SU-DHL-6 (cell line): ENCODE measurements around the gene MOB1A.

Experiments used
- H2AFZ ChIP-seq: fragments of 200-600 bp; sonication (generic); 2 replicates; pipeline ENCODE4 v1.6.1; 2014; ENCODE audit warnings: low read depth, mild to moderate bottlenecking, moderate library complexity, mixed read lengths, antibody characterized with exemption, low read length; ENCODE audit not compliant: severe bottlenecking
- H3F3A ChIP-seq: fragments of 200-600 bp; shearing (Covaris generic); 2 replicates; pipeline ENCODE4 v1.6.0; 2016; ENCODE audit warnings: antibody characterized with exemption, mild to moderate bottlenecking; ENCODE audit not compliant: insufficient read depth
- H3K27ac ChIP-seq: fragments of 200-600 bp; sonication (generic); 2 replicates; pipeline ENCODE4 v1.5.1; 2016; ENCODE audit warnings: low read depth, mild to moderate bottlenecking, low read length, moderate library complexity, mixed read lengths
- H3K27me3 ChIP-seq: fragments of 200-600 bp; sonication (generic), shearing (Covaris generic); 2 replicates; pipeline ENCODE4 v1.6.0; 2014; ENCODE audit warnings: mild to moderate bottlenecking, low read length
- H3K36me3 ChIP-seq: fragments of 200-600 bp; sonication (generic); 2 replicates; pipeline ENCODE4 v1.6.1; 2014; ENCODE audit warnings: mild to moderate bottlenecking, low read length, mixed read lengths
- H3K4me2 ChIP-seq: fragments of 300-600, 200-600 bp; shearing (Covaris generic), sonication (generic); 2 replicates; pipeline ENCODE4 v1.6.0; 2014; ENCODE audit warnings: low read length, low read depth, mild to moderate bottlenecking; ENCODE audit not compliant: poor library complexity, severe bottlenecking
- H3K4me3 ChIP-seq: fragments of 200-600 bp; sonication (generic); 2 replicates; pipeline ENCODE4 v1.5.1; 2014; ENCODE audit warnings: antibody characterized with exemption, low read length, mild to moderate bottlenecking, mixed read lengths; ENCODE audit not compliant: insufficient read depth, poor library complexity, severe bottlenecking
- H3K79me2 ChIP-seq: fragments of 200-600 bp; sonication (generic); 2 replicates; pipeline ENCODE4 v1.6.1; 2014; ENCODE audit warnings: mild to moderate bottlenecking, low read length, moderate library complexity; ENCODE audit not compliant: insufficient read depth
- H3K9ac ChIP-seq: fragments of 200-600 bp; sonication (generic); 2 replicates; pipeline ENCODE4 v1.7.0; 2014; ENCODE audit warnings: mild to moderate bottlenecking, low read length
- H3K9me2 ChIP-seq: fragments of 200-600 bp; sonication (generic); replicated peaks from 2 replicates; pipeline ENCODE4 v1.6.1; 2014; ENCODE audit warnings: low read length; ENCODE audit not compliant: insufficient read depth
- H3K9me3 ChIP-seq: fragments of 200-600 bp; sonication (generic); 2 replicates; pipeline ENCODE4 v1.6.1; 2014; ENCODE audit warnings: low read length, mixed read lengths; ENCODE audit not compliant: insufficient read depth
- H4K20me1 ChIP-seq: fragments of 200-600 bp; sonication (generic); 2 replicates; pipeline ENCODE4 v1.6.1; 2014; ENCODE audit warnings: low read depth, mild to moderate bottlenecking, antibody characterized with exemption, low read length, moderate library complexity, mixed read lengths
- EZH2phosphoT487 ChIP-seq: fragments of 200-600 bp; sonication (generic), shearing (Covaris generic); conservative IDR thresholded peaks from 2 replicates; pipeline ENCODE4 v1.6.1; 2018; ENCODE audit warnings: mild to moderate bottlenecking, antibody characterized with exemption, low read length, moderate library complexity, mixed read lengths
- TF ChIP-seq, protein P1 (sequence below): fragments of 200-600 bp; sonication (generic); IDR thresholded peaks from one replicate; pipeline ENCODE4 v1.5.1; 2017; ENCODE audit warnings: antibody characterized with exemption, mild to moderate bottlenecking, low read length, moderate library complexity; ENCODE audit not compliant: insufficient read depth, poor library complexity, severe bottlenecking

Gene MOB1A

DNA sequence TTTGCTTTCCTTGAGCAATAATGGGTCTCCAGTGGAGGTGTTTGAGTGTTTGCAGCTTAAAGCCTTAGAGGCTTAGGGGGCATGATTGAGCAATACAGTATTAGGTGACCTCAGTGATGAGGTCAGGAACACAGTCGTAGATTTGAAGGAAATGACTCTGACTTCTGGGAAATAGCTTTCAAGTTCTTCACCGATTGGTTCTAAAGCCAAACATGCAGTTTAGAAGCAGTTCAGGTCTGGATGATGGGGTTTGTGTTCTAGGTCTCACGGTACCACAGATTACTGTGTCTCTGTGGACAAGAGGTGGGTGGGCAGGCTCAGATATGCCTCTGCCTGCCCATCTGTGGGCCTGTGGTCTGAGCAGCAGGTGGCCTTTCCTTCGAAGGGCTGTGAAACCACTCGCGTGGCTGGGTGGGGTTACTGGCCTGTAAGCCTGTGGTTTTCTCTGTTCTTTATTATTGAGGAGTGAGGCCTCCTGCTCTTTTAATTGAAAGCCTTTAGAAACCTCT is 27.6 kb upstream of the MOB1A start:
- Histone ChIP-seq H3K79me2 (peaks cover 72% of the 10 kb centered on the region), H3K4me2 (no peak overlapping the region), H3K4me3 (no peak overlapping the region), H3K27ac (no peak overlapping the region), H2AFZ (no peak overlapping the region), H4K20me1 (peaks cover 16% of the 10 kb centered on the region; the same call in 1 of the 2 replicates), H3K9ac (no peak overlapping the region), H3K9me2 (no peaks in the 10 kb centered on the region), H3K9me3 (no peaks in the 10 kb centered on the region), H3K36me3 (peaks cover 32% of the 10 kb centered on the region), H3F3A (peaks cover 6% of the 10 kb centered on the region; the same call in 1 of the 2 replicates), H3K27me3 (no peaks in the 10 kb centered on the region)
- TF ChIP-seq EZH2phosphoT487 = no peak
- TF ChIP-seq, protein P1, sequence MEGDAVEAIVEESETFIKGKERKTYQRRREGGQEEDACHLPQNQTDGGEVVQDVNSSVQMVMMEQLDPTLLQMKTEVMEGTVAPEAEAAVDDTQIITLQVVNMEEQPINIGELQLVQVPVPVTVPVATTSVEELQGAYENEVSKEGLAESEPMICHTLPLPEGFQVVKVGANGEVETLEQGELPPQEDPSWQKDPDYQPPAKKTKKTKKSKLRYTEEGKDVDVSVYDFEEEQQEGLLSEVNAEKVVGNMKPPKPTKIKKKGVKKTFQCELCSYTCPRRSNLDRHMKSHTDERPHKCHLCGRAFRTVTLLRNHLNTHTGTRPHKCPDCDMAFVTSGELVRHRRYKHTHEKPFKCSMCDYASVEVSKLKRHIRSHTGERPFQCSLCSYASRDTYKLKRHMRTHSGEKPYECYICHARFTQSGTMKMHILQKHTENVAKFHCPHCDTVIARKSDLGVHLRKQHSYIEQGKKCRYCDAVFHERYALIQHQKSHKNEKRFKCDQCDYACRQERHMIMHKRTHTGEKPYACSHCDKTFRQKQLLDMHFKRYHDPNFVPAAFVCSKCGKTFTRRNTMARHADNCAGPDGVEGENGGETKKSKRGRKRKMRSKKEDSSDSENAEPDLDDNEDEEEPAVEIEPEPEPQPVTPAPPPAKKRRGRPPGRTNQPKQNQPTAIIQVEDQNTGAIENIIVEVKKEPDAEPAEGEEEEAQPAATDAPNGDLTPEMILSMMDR = no peak

DNA sequence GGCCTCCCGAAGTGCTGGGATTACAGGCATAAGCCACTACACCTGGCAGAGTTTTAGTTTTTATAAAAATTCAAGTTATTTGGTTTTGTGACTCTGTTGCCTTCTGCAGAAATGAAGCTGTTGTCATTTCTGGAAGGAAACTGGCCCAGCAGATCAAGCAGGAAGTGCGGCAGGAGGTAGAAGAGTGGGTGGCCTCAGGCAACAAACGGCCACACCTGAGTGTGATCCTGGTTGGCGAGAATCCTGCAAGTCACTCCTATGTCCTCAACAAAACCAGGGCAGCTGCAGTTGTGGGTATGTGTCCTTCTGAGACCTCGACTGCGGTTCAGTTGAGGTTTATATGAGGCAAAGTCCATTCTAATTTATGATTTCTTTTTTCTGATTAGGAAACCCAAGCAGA is 26.9 kb upstream of the MOB1A start:
- H3K4me2 ChIP-seq = no peak overlapping the region
- H3F3A ChIP-seq = peaks cover 6% of the 10 kb centered on the region; the same call in 1 of the 2 replicates
- no peak overlapping the region for H3K4me3 ChIP-seq
- H2AFZ ChIP-seq = no peak overlapping the region
- H3K27me3 ChIP-seq = no peaks in the 10 kb centered on the region
- H3K9me2 ChIP-seq = no peaks in the 10 kb centered on the region
- peaks cover 78% of the 10 kb centered on the region for H3K79me2 ChIP-seq
- TF ChIP-seq, protein P1 = no peak
- TF ChIP-seq EZH2phosphoT487 = no peak
- no peak overlapping the region for H3K27ac ChIP-seq
- peaks cover 28% of the 10 kb centered on the region; the same call in 1 of the 2 replicates for H3K36me3 ChIP-seq
- peaks cover 18% of the 10 kb centered on the region; the same call in 1 of the 2 replicates for H4K20me1 ChIP-seq
- H3K9me3 ChIP-seq = no peaks in the 10 kb centered on the region
- no peak overlapping the region for H3K9ac ChIP-seq

DNA sequence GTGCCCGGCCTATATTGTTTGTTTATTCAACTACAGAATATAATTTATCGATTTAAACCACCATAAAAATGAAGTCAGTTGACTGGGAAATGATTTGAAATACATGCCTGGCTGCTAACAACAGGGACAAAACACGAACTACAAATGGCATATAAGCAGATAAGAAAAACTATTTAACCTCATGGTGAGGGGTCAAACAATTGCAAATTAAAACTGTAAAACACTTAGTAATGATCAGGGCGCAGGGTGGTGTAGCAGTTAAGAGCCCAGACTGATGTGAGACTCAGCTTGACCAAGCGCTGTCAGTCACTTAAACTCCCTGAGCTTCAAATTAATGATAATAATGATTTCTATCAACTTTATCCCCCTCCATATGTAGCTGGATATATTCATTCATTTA is 26.4 kb upstream of the MOB1A start:
- Histone ChIP-seq H3K79me2 (peaks cover 83% of the 10 kb centered on the region), H4K20me1 (peaks cover 23% of the 10 kb centered on the region), H3K36me3 (peaks cover 23% of the 10 kb centered on the region; the same call in 1 of the 2 replicates), H2AFZ (no peak overlapping the region), H3K9me2 (no peaks in the 10 kb centered on the region), H3K4me3 (no peak overlapping the region), H3K4me2 (no peak overlapping the region), H3F3A (peaks cover 2% of the 10 kb centered on the region; the same call in 1 of the 2 replicates), H3K9me3 (no peaks in the 10 kb centered on the region), H3K27me3 (no peaks in the 10 kb centered on the region), H3K27ac (no peak overlapping the region), H3K9ac (no peak overlapping the region)
- TF ChIP-seq, protein P1 = no peak
- no peak for TF ChIP-seq EZH2phosphoT487
